PC-3 (cell line): ENCODE results near the gene JCAD.

Experiments used
- CTCF ChIP-seq: fragments of 300-600 bp; sonication (generic); conservative IDR thresholded peaks from 2 replicates; pipeline ENCODE4 v1.5.1; 2017; ENCODE audit warnings: antibody characterized with exemption, low read depth, mild to moderate bottlenecking, low read length
- EZH2 ChIP-seq: fragments of 300-600 bp; sonication (generic); IDR thresholded peaks from one replicate; pipeline ENCODE4 v1.6.1; 2017; ENCODE audit warnings: antibody characterized with exemption, mild to moderate bottlenecking, low read length; ENCODE audit not compliant: unreplicated experiment

DNA sequence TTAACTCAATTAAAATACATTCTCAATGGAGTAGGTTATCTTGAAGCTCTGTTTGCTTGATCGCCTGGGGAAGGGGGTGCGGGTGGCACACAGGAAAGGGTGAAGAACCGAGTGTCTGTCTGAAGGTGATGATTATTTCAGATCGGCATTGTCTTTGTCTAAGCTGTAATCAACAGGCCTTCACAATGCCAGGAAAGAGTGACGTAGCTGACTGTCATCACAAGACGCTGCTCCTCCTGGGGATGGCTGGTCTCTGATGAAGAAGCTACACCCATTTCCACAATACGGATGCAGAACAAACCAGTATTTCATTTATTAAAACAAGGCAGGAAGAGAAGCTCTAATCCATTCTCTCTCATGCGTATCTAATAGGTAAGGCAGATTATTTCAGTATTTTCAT is 19.4 kb downstream of the JCAD start:
- TF ChIP-seq EZH2 (no peak), CTCF (no peak)
